Endothelial cell of umbilical vein (primary cell): ENCODE data around the gene MEX3D. TPM values are rescaled to one million over a fixed set of nuclear protein-coding genes. Genes with fewer than 3 reads are reported as not detected.

Experiments used
- BruUV-seq: library from RNA; stranded (reverse); fragments of 400-500 nt; replicated peaks from 2 replicates; lab custom pipeline; 2021; lab: Mats Ljungman, UMichigan
- CTCF ChIA-PET: fragments of 300-600, 350-600 bp; sonication (Branson Sonifier 250); formaldehyde crosslinking; loops from one replicate; lab custom pipeline; 2021; ENCODE audit warnings: antibody characterized with exemption, inconsistent platforms; lab: Charles Lee
- POLR2A ChIA-PET: fragments of 300-600, 350-600 bp; sonication (Branson Sonifier 250); formaldehyde crosslinking; loops from one replicate; lab custom pipeline; 2021; ENCODE audit warnings: antibody characterized with exemption, inconsistent platforms; lab: Charles Lee
- DNase-seq: peaks from one replicate; pipeline ENCODE4 v3.0.0-alpha.2; 2011; ENCODE audit warnings: low read depth, low spot score
- FAIRE-seq: peaks from 2 replicates; lab custom pipeline; 2011; peaks lifted over from hg19 to GRCh38; lab: Jason Lieb, UNC
- H2AFZ ChIP-seq: 2 replicates; pipeline ENCODE4 v1.6.0; 2012; ENCODE audit warnings: low read depth, low read length, control low read depth, inconsistent platforms
- H3K27ac ChIP-seq: 2 replicates; pipeline ENCODE4 v1.5.1; 2011; ENCODE audit warnings: low read depth, mild to moderate bottlenecking, control low read depth, low read length, moderate library complexity; ENCODE audit not compliant: insufficient read depth
- H3K27me3 ChIP-seq, 2 experiments: 2 replicates each; pipeline versions ENCODE4 v1.6.0 to v1.6.1; 2011; ENCODE audit warnings: low read length in 2 of 2, mixed read lengths in 1 of 2; ENCODE audit not compliant: control insufficient read depth in 2 of 2, insufficient read depth in 2 of 2
- H3K36me3 ChIP-seq, 2 experiments: 2 replicates in 1 of 2; 3 replicates in 1 of 2; pipeline ENCODE4 v1.5.1; 2011; ENCODE audit warnings: low read length in 2 of 2, mild to moderate bottlenecking in 1 of 2, moderate library complexity in 1 of 2; ENCODE audit not compliant: control insufficient read depth in 2 of 2, insufficient read depth in 2 of 2; ENCODE audit errors: extremely low read depth in 1 of 2
- H3K4me1 ChIP-seq: 3 replicates; pipeline ENCODE4 v1.5.1; 2011; ENCODE audit warnings: mild to moderate bottlenecking, low read length; ENCODE audit not compliant: control insufficient read depth, insufficient read depth; ENCODE audit errors: extremely low read depth
- H3K4me2 ChIP-seq: 2 replicates; pipeline ENCODE4 v1.6.1; 2011; ENCODE audit warnings: low read length, control low read depth, mixed read lengths; ENCODE audit not compliant: insufficient read depth
- H3K4me3 ChIP-seq, 3 experiments: fragments of 200-600 bp in 1 of 3; sonication (generic), shearing (Covaris generic) in 1 of 3; replicated peaks in 1 of 3; 2 replicates each; pipeline ENCODE4 v1.5.1; 2011 to 2016; ENCODE audit warnings: control low read depth in 3 of 3, low read length in 3 of 3, mild to moderate bottlenecking in 2 of 3, inconsistent platforms in 1 of 3, low read depth in 1 of 3, moderate library complexity in 1 of 3; ENCODE audit not compliant: insufficient read depth in 1 of 3
- H3K79me2 ChIP-seq: 2 replicates; pipeline ENCODE4 v1.6.0; 2012; ENCODE audit warnings: low read length, inconsistent platforms; ENCODE audit not compliant: control insufficient read depth, insufficient read depth
- H3K9ac ChIP-seq: replicated peaks from 2 replicates; pipeline ENCODE3; 2011; ENCODE audit warnings: low read length, control low read depth; ENCODE audit not compliant: insufficient read depth; ENCODE audit errors: extremely low read depth
- H3K9me1 ChIP-seq: replicated peaks from 3 replicates; pipeline ENCODE4 v1.6.0; 2011; ENCODE audit warnings: mild to moderate bottlenecking, low read length; ENCODE audit not compliant: control insufficient read depth, insufficient read depth; ENCODE audit errors: extremely low read depth
- H3K9me3 ChIP-seq: replicated peaks from 2 replicates; pipeline ENCODE4 v1.5.1; 2012; ENCODE audit warnings: low read length, inconsistent platforms; ENCODE audit not compliant: control insufficient read depth, insufficient read depth
- H4K20me1 ChIP-seq: replicated peaks from 2 replicates; pipeline ENCODE3; 2011; ENCODE audit warnings: mild to moderate bottlenecking, low read length; ENCODE audit not compliant: control insufficient read depth, insufficient read depth; ENCODE audit errors: extremely low read depth
- JUN ChIP-seq: IDR thresholded peaks from 2 replicates; pipeline ENCODE4 v1.6.1; 2011; ENCODE audit warnings: borderline replicate concordance, low read depth; ENCODE audit not compliant: insufficient read length, insufficient read depth
- POLR2A ChIP-seq: IDR thresholded peaks from 2 replicates; pipeline ENCODE4 v1.6.1; 2012; ENCODE audit warnings: low read depth, mild to moderate bottlenecking, control low read depth, low read length
- POLR2AphosphoS5 ChIP-seq: IDR thresholded peaks from 2 replicates; pipeline ENCODE4 v1.6.1; 2012; ENCODE audit warnings: low read depth, mild to moderate bottlenecking, control low read depth, low read length, moderate library complexity; ENCODE audit not compliant: insufficient read depth
- dilution Hi-C: fragments of 300-500 bp; cut with MboI; formaldehyde crosslinking; loops from one replicate; pipeline ENCODE4 v1.15.0; 2019; ENCODE audit warnings: low sequenced_read_pairs; ENCODE audit not compliant: extremely low pct_ligation_motif_present
- intact Hi-C: fragments of 100-400 bp; cut with micrococcal nuclease; formaldehyde crosslinking; loops from one replicate; pipeline ENCODE4 v1.10.0; 2022
- polyA plus RNA-seq, 4 experiments: library from polyadenylated mRNA; depleted of rRNA in 3 of 4; stranded (reverse) in 3 of 4; unstranded in 1 of 4; fragments of >200 nt; gene quantifications; 2 replicates each; pipeline versions ENCODE4 v1.2.1 to v1.2.3, GENCODE V29; 2011 to 2012; ENCODE audit warnings: missing spikeins in 1 of 4
- total RNA-seq: library from RNA; stranded (reverse); gene quantifications from 2 replicates; pipeline ENCODE4 v1.2.3, GENCODE V29; 2021
- TF ChIP-seq, protein P1 (sequence below), 2 donors: IDR thresholded peaks; 1 replicate in 1 of 2; 2 replicates in 1 of 2; pipeline ENCODE4 v1.5.1; 2011; ENCODE audit warnings: low read length in 2 of 2, mild to moderate bottlenecking in 2 of 2, moderate library complexity in 2 of 2, control low read depth in 1 of 2, inconsistent platforms in 1 of 2, low read depth in 1 of 2; ENCODE audit not compliant: insufficient read depth in 1 of 2; ENCODE audit errors: extremely low read depth in 1 of 2

The MEX3D gene
- total and polyA plus RNA-seq, 2 donors (not counting 3 experiments of a cell fraction or from before 2014, with no cell fraction given): 30.0 to 96.7 TPM

DNA sequence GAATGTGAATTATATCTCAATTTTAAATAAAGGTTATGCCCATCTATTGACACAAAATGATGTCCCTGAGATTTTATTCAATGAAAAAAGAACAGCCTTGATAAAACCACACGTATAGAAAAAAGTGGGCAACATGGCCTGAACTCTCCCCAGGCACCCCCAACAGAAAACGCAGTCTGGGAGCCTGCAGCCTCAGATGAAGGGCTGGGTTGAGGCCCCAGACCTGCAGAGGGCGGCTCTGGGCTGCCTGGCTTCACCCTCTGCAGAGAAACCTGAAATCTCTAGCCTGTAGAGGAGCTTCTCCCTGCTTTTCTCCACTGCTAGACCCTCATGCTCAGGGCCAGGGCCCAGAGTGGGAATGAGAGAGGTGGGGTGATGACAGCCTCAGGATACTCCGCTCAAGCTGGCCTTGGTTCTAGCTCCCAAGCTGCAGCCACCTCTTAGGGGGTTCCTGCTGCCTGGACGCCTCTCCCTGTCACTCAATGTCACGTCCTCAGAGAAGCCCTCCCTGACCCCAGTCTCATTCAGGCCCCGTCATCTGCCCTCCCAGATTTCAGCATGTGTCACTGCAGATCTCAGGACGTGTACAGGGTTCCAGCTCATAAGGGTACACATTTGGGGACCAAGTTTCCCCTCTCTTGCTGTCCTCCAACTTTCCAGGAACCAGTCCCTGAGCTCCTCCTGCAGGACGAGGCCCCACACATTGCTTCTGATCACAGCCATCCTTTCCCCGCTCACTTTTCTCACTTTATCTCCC is 22.7 kb upstream of the MEX3D start:
- Histone ChIP-seq H3K79me2 (peaks cover 56% of the 10 kb centered on the region), H3K9me3 (no peaks in the 10 kb centered on the region), H3K27me3 (no peaks in the 10 kb centered on the region), H3K4me2 (peak overlapping the region; percentile 95), H3K4me3 (peak overlapping the region; percentile 89 to 99 (median 99)), H4K20me1 (no peaks in the 10 kb centered on the region), H3K27ac (peak overlapping the region; percentile 88), H3K36me3 (peaks cover 0 to 4% of the 10 kb centered on the region in 2 experiments), H3K4me1 (peaks cover 15% of the 10 kb centered on the region), H2AFZ (no peak overlapping the region), H3K9ac (peak overlapping the region; percentile 100), H3K9me1 (no peaks in the 10 kb centered on the region)
- TF ChIP-seq POLR2AphosphoS5: peak; percentile 55
- TF ChIP-seq JUN: no peak
- TF ChIP-seq POLR2A: peak; percentile 76
- TF ChIP-seq, protein P1, sequence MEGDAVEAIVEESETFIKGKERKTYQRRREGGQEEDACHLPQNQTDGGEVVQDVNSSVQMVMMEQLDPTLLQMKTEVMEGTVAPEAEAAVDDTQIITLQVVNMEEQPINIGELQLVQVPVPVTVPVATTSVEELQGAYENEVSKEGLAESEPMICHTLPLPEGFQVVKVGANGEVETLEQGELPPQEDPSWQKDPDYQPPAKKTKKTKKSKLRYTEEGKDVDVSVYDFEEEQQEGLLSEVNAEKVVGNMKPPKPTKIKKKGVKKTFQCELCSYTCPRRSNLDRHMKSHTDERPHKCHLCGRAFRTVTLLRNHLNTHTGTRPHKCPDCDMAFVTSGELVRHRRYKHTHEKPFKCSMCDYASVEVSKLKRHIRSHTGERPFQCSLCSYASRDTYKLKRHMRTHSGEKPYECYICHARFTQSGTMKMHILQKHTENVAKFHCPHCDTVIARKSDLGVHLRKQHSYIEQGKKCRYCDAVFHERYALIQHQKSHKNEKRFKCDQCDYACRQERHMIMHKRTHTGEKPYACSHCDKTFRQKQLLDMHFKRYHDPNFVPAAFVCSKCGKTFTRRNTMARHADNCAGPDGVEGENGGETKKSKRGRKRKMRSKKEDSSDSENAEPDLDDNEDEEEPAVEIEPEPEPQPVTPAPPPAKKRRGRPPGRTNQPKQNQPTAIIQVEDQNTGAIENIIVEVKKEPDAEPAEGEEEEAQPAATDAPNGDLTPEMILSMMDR (IDR thresholded peaks at IDR 0.05; ENCODE audit: extremely low read depth in 1 of 2, insufficient read depth in 1 of 2, low read depth in 1 of 2, low read length in 2 of 2): peak in 1 of 2 donors; percentile 40
- ChIA-PET CTCF (interaction anchor here (0.8 to 4.0 kb wide), 9 partner anchors 10 to 247 kb away, joined by 3 to 26 read pairs (median 4); no protein-coding TSS in a partner anchor), POLR2A (interaction anchor here (0.7 kb wide), 1 partner anchor 13 kb away, joined by 3 read pairs; no protein-coding TSS in a partner anchor)
- no TSS peak for BruUV-seq
- peak; percentile 23 for DNase-seq
- FAIRE-seq: peak; percentile 49
- dilution Hi-C loops (no loop called here), intact Hi-C loops (loop anchor here (10.0 kb wide), 1 partner anchor 186 kb away; the partner anchor contains the start of genes DAZAP1 and GAMT)
